Measurements from ENCODE around the gene RNF32.

RNF32 gene

GRCh38 chr7:156640257-156640948 is at the start of gene RNF32:
Gene RNF32 (plus strand): TSS chr7:156640774. CDS start chr7:156643878, 3,104 bp downstream.
- ATAC-seq = peak; percentile 95
- TF ChIP-seq TSHZ2 (CRISPR knock-in tag; IDR thresholded peaks at IDR 0.05) = 0 out of 2 replicates have a peak, but pooled peaks have one; percentile 45
- 0 out of 2 replicates have a peak, but pooled peaks have one; percentile 55 for TF ChIP-seq GLIS3 (CRISPR knock-in tag; IDR thresholded peaks at IDR 0.05)
- no peak for TF ChIP-seq CREB5 (CRISPR knock-in tag; IDR thresholded peaks at IDR 0.05; ENCODE audit: low read depth)
- TF ChIP-seq ARNTL (CRISPR knock-in tag; IDR thresholded peaks at IDR 0.05; ENCODE audit: borderline replicate concordance, low read depth) = no peak
- no peak for TF ChIP-seq RARB (CRISPR knock-in tag; IDR thresholded peaks at IDR 0.05)
- no peak for TF ChIP-seq POU6F1 (CRISPR knock-in tag; IDR thresholded peaks at IDR 0.05; ENCODE audit: borderline replicate concordance, low read depth)
- 0 out of 2 replicates have a peak, but pooled peaks have one; percentile 29 for TF ChIP-seq ZC3H10 (CRISPR knock-in tag; IDR thresholded peaks at IDR 0.05)
- TF ChIP-seq ZFP3 (CRISPR knock-in tag; IDR thresholded peaks at IDR 0.05) = peak; percentile 100
- peak; percentile 94; the same call in 1 of the 2 replicates for TF ChIP-seq CSDC2 (CRISPR knock-in tag; IDR thresholded peaks at IDR 0.05)
- peak; percentile 66; the same call in 1 of the 2 replicates for TF ChIP-seq SNAI2 (CRISPR knock-in tag; IDR thresholded peaks at IDR 0.05)
- TF ChIP-seq PPARA (CRISPR knock-in tag; IDR thresholded peaks at IDR 0.05; ENCODE audit: borderline replicate concordance) = no peak
- no peak for TF ChIP-seq OSR1 (CRISPR knock-in tag; IDR thresholded peaks at IDR 0.05)

GRCh38 chr7:156592155-156592884 is 48.3 kb upstream of the RNF32 start:
- no peak for TF ChIP-seq ZFP3 (CRISPR knock-in tag; IDR thresholded peaks at IDR 0.05)
- TF ChIP-seq ZFP30 (CRISPR knock-in tag; IDR thresholded peaks at IDR 0.05) = no peak
- no peak for TF ChIP-seq RARB (CRISPR knock-in tag; IDR thresholded peaks at IDR 0.05)
- TF ChIP-seq ISL1 (CRISPR knock-in tag; IDR thresholded peaks at IDR 0.05) = no peak
- TF ChIP-seq PPARA (CRISPR knock-in tag; IDR thresholded peaks at IDR 0.05; ENCODE audit: borderline replicate concordance) = no peak
- TF ChIP-seq TCF4 (CRISPR knock-in tag; IDR thresholded peaks at IDR 0.05; ENCODE audit: borderline replicate concordance) = no peak
- no peak for TF ChIP-seq CSRNP3 (CRISPR knock-in tag; IDR thresholded peaks at IDR 0.05)
- TF ChIP-seq SNAI2 (CRISPR knock-in tag; IDR thresholded peaks at IDR 0.05) = no peak
- no peak for TF ChIP-seq OSR1 (CRISPR knock-in tag; IDR thresholded peaks at IDR 0.05)
- no peak for TF ChIP-seq TOX (CRISPR knock-in tag; IDR thresholded peaks at IDR 0.05; ENCODE audit: borderline replicate concordance)
- no peak for TF ChIP-seq PATZ1 (CRISPR knock-in tag; IDR thresholded peaks at IDR 0.05; ENCODE audit: borderline replicate concordance)
- no peak for TF ChIP-seq ZNF70 (CRISPR knock-in tag; IDR thresholded peaks at IDR 0.05)
- TF ChIP-seq ZNF565 (CRISPR knock-in tag; conservative IDR thresholded peaks at IDR 0.05; ENCODE audit: low read depth) = no peak
- TF ChIP-seq GLIS3 (CRISPR knock-in tag; IDR thresholded peaks at IDR 0.05) = no peak
- no peak for TF ChIP-seq BACH2 (CRISPR knock-in tag; IDR thresholded peaks at IDR 0.05; ENCODE audit: borderline replicate concordance)
- ATAC-seq = no peak
